GM21723 (cell line): ENCODE results near the gene GFRA3.
"Not testable (repeated sequence)": the region's sequence is repeated elsewhere in the genome, so short reads cannot be mapped to it uniquely, and the experiment has no call there.

Experiments
- ATAC-seq: cut with Tn5 transposase; IDR thresholded peaks from one replicate; pipeline ENCODE4 v1.9.1; 2021; ENCODE audit warnings: mild to moderate bottlenecking, moderate library complexity; ENCODE audit not compliant: unreplicated experiment

GFRA3 gene

GRCh38 chr5:138274189-138274853 lies at the start of gene GFRA3:
TSS of gene GFRA3 (minus strand) at chr5:138274621. CDS start at chr5:138274424, 197 bp downstream.
- no peak for ATAC-seq

GRCh38 chr5:138318211-138318610 lies 43.8 kb upstream of the GFRA3 start:
- ATAC-seq: not testable (repeated sequence)

GRCh38 chr5:138316355-138316754 lies 41.9 kb upstream of the GFRA3 start:
- ATAC-seq: no peak

- no peak for ATAC-seq
Observed at GRCh38 chr5:138315751-138316278, 41.4 kb upstream of the GFRA3 start.

GRCh38 chr5:138305797-138306196 lies 31.4 kb upstream of the GFRA3 start:
- ATAC-seq: no peak

- no peak for ATAC-seq
Observed at GRCh38 chr5:138303372-138303771, 29.0 kb upstream of the GFRA3 start.

- ATAC-seq: no peak
Observed at GRCh38 chr5:138289296-138289695, 14.9 kb upstream of the GFRA3 start.

GRCh38 chr5:138287246-138287645 lies 12.8 kb upstream of the GFRA3 start:
- ATAC-seq: no peak

GRCh38 chr5:138282920-138283742 lies 8.7 kb upstream of the GFRA3 start:
- ATAC-seq: no peak

- ATAC-seq: no peak
Observed at GRCh38 chr5:138280915-138281314, 6.5 kb upstream of the GFRA3 start.

GRCh38 chr5:138276402-138277054 lies 2.1 kb upstream of the GFRA3 start:
- no peak for ATAC-seq

- no peak for ATAC-seq
Observed at GRCh38 chr5:138275895-138276294, 1.5 kb upstream of the GFRA3 start.

GRCh38 chr5:138275379-138275782 lies 960 bp upstream of the GFRA3 start:
- no peak for ATAC-seq

GRCh38 chr5:138273834-138274188 lies 610 bp downstream of the GFRA3 start:
- ATAC-seq: no peak

GRCh38 chr5:138272681-138273080 lies 1.7 kb downstream of the GFRA3 start:
- no peak for ATAC-seq

GRCh38 chr5:138271281-138271680 lies 3.1 kb downstream of the GFRA3 start:
- ATAC-seq: no peak

- ATAC-seq: no peak
Observed at GRCh38 chr5:138264183-138264582, 10.2 kb downstream of the GFRA3 start.

- ATAC-seq: no peak
Observed at GRCh38 chr5:138263581-138263980, 10.8 kb downstream of the GFRA3 start.

- ATAC-seq: no peak
Observed at GRCh38 chr5:138258704-138259292, 15.6 kb downstream of the GFRA3 start.

- ATAC-seq: no peak
Observed at GRCh38 chr5:138257583-138257982, 16.8 kb downstream of the GFRA3 start.

- no peak for ATAC-seq
Observed at GRCh38 chr5:138252944-138253343, 21.5 kb downstream of the GFRA3 start.
